ENCODE measurements around the gene ELF1.
A peak's percentile ranks its signal among the peaks of the same experiment; 100 is the strongest.
"Not testable (repeated sequence)": the region's sequence is repeated elsewhere in the genome, so short reads cannot be mapped to it uniquely, and the experiment has no call there.

ELF1 gene

DNA sequence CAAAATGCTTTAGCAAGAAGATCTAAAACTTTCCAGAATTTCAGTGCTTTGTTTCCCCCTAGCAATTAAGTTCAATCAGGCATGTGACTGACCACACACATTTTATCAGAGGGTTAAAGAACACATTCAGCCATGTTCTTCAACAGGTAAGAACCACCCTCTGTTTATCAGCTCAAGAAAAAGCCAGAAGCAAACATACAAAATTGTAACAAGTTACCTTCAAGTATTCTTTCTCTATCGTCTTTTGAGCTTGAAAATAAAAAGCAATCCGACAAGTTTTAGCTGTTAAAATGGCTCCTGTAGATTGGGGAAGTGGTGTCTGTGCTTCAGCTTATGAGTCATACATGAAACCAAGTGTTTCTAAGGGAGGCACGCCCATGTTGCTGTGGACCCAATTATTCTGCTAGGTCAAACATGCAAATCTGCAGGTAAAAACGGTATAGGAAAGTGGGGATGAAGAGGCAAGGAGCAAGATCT lies at the start of gene ELF1:
TSS of gene ELF1 (minus strand) at position 306 of the 477 bp plus-strand sequence. CDS start 37,262 bp downstream, outside the sequence.
- DNase-seq (ENCODE audit: low spot score) = peak; percentile 95

DNA sequence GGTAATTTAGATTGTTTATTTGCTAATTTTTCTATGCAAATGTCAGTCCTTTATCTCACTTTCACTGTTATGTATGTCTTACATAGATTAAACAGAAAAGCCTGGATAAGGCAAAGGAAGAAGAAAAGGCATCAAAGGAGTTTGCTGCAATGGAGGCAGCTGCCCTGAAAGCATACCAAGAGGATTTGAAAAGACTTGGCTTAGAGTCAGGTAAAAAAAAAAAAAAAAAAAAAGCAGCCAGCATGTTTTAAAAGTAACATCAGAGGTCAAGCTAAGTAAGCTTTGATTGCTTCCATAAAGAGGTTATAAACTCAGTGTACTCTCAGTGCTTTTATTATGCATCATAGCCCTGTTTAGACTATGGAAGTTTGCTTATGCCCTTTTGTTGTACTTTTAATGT lies 46.0 kb upstream of the ELF1 start:
- no peak for DNase-seq (ENCODE audit: low spot score)

DNA sequence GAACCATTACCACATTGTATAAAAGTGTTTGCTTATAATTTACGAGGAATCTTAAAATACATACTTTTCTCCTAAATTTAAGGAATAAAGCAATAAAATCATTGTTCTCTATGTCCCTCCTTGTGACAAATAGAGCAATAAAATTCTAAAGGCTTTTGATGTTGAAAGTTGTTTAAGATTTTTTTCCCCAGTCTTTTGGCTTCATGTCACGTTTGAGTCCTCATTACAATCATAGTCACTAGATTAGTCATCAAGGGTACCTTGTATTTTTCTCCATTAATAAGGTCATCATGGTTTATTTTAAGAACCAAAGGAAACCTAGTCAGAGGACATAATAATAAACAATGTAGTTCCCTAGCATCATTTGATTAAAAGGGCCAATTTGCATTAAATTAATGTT lies 45.4 kb upstream of the ELF1 start:
- DNase-seq (ENCODE audit: low spot score) = no peak

DNA sequence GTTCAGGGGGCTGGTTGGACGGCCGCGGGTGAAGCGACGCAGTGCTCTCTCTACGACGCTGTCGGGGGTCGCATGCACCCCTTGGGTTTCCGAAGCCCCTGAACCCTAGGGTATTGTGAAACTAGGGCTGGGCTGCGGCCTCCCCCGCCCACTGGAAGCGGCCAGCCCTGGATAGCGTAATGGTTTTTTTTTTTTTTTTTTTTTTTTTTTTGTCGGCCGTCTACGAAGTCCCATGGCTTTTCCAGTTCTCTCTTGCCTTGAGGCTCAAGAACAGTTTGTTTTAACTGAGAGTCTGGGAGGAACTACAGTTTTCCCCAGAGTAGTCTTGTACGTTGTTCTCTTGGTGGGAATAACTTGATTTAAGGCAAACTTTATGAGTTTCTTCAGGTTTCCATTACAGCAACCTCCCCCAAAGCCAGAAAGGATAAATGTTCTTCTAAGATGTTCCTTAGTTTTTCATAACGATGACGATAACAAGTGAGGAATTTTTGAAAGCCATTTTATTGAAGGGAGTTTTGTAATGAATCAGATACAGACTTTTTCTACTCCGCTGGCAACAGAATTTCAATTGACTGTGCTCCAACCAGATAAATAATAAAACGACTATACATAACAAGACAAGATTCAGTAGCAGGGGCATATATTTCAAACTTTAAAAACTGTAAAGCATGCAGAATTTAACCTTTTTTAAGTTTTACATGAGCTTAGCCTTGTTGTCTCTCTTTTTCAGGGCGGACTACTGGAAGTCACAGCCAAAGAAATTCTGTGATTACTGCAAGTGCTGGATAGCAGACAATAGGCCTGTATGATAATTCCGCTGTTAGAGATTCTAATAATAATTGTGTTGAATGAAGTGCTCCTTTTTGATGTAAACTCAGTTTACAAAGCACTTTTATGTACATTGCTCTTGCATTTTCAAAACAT lies 43.1 kb upstream of the ELF1 start:
- no peak for DNase-seq (ENCODE audit: low spot score)

DNA sequence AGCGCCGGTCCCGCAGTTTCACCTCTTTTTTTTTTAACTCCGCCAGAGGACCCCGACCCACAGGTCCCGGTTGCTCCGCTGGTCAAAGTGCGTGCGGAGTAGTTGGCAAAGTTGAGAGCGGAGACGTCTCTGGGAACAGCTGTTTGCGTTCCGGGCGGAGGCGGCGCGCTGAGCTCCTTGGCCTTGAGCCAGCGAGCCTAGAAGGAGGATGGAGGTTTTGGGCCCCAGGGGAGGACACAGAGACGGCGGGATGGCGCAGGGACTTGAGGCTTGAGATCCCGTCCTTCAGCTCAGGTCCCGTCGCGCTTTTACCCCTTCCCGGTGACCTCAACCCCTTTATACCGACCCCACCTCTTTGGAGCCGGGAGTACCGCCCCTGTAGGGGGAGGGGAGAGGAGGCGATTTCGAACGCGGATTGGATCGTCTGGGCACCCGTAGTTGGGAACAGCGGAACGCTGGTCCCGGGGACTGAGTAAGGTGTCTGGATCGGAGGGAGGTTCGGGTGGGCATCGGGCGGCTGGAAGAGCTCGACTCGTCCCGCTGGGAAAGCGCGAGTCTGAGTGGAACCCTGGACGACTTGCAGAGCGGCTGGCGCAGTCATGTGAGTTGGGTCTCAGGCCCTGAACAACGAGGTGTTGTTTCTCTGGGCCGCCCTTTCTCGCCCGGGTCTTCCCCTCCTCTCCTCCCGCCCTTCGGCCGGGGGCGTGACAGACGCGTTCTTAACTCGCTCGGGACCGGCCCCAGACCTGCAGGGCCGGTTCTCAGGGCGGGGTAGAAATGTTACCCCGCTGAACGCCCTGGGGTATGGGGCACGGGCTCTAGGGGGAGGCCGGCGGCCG lies 42.2 kb upstream of the ELF1 start, which contains the start of gene WBP4:
TSS of gene WBP4 (plus strand) at position 435 of the 839 bp plus-strand sequence. CDS start at position 600, 165 bp downstream.
- peak; percentile 96 for DNase-seq (ENCODE audit: low spot score)

DNA sequence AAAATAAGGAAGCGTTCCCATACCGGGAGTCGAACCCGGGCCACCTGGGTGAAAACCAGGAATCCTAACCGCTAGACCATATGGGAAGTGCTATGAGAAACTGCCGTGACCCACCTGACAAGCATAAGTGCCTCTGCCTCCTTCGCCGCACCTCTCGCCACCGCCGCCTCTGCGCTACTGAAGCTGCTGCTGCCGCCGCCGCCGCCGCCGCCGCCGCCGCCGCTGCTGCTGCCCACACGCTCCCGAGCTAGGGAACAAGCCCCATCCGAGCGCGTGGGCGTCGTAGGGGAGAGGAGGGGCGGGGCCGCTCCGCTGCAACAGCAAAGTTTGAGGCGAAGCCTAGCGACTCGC lies 41.6 kb upstream of the ELF1 start:
- DNase-seq (ENCODE audit: low spot score) = peak; percentile 89

DNA sequence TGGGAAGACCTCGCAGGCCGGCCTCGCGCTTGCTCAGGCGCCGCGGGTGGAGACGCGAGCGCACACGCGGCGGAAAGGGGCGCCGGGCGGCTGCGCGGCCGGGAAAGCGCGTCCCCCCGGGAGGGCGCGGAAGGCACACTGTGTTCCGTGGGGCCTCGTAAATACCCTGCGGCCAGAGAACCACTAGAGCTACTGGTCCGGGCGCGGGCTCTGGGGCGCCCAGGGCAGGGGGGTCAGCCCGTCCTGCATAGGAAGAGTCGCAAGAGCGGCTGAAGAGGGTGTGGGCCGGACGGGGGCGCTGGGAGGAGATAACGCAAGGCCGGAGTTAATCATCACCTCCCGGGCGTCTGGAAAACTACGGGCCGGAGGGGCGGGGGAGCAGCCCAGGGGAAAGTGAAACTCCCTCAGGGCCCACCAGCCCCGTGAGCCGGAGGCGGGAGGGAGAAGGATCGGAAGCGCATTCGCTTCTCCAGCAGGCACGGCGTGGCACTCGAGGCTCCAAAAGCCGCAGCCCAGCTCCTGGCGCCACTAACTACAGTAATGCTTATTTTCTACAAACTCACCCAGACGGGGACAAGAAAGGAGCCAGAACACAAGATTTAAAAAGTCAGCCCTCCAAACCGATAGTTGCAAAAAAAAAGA lies 41.1 kb upstream of the ELF1 start:
- DNase-seq (ENCODE audit: low spot score) = peak; percentile 86

DNA sequence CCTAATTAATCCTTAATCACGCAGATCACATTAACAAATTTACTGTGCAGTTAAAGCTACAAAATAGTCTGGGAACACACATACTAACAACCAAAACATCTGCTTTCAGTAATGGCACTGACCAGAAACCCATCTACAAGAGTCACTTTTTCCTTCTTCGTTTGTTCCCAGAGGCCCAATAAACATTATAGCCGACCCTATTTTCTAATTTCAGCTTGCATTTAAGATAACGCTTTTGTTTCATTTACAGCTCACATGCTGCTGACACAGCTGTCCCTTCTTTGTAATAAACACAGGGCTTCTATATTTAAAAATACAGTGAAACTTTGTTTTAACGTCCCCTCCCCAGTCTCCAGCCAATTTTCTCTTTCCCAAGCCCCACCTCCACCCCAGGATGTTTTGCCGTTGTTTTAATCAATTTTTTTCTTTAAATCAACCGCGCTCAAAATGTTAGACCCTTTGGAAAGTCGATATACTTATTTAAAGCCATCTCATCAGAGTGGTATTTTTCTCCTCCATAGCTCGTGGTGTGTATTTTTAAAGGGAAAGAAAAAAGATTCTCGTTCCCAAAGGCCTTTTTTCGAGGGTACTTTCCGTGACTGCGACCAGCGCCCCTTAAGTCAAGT lies 40.5 kb upstream of the ELF1 start:
- DNase-seq (ENCODE audit: low spot score) = peak; percentile 56

DNA sequence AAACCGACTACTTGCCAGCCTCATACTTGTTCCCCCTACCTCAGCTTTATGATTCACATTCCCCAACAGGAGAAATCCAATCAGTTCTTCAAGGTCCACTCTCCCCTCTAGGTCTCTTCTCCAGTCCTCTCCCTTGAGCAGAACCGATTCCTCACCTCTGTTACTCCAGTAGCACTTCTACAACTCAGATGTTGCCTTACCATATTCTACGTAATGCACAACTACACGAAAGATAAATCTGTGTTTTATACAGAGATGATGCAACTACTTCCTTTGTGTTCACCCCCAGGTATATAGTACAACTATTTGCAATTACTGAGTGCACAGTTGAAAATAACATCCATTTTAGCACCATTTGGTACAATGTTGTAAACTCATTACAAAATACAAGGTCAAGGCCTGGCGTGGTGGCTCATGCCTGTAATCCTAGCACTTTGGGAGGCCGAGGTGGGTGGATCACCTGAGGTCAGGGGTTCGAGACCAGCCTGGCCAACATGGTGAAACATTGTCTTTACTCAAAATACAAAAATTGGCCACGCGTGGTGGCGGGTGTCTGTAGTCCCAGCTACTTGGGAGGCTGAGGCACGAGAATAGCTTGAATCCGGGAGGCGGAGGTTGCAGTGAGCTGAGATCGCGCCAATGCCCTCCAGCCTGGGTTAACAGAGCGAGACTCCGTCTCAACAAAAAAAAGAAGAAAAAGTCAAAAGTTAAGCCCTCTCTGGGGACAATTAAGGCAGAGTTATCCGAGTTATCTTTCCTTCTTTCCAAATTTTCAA lies 39.4 kb upstream of the ELF1 start:
- DNase-seq (ENCODE audit: low spot score) = peak; percentile 26

DNA sequence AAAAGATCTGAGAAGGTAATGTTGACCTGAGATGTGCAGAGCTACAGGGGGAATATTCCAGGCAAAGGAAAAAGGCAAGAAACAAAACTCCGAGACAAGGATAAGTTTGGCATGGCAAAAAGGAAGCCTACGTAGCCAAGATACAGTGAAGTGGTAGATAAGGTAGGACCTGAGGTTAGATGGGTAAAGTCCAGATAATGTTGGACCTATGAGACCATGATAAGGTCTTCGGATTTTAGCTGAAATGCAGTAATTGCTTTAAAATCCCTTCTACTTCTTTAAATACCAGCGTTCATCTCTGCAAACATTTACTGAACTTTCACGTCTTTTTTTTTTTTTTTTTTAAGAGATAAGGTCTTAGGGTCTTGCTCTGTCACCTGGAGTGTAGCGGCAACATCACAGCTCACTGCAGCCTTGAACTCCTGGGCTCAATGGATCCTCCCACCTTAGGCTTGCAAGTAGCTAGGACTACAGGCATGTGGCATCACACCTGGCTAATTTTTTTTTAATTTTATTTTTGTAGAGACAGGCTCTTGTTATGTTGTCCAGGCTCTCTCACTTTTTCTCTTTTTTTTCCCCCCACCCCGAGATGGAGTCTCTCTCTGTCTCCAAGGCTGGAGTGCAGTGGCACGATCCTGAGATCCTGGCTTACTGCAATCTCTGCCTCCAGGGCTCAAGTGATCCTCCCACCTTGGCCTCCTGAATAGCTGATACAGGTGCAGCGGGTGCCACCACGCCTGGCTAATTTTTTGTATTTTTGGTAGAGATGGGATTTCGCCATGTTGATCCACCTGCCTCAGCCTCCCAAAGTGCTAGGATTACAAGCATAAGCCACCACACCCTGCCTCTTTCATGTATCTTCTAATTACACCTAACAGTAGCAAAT lies 38.0 kb upstream of the ELF1 start:
- DNase-seq (ENCODE audit: low spot score) = peak; percentile 23

DNA sequence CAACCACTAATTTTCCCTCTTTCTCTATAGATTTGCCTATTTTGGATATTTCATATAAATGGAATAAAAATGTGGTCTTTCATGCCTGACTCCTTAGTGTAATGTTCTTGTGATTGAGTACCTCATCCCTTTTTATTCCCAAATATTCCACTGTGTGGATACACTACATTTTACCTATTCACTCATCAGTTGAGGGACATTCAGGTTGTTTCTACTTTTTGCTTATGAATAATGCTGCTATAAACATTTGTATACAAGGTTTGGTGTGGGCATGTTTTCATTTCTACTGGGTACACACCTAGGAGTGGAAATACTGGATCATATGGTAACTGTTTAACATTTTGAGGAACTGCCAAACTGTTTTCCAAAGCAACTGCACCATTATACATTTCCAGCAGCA lies 37.1 kb upstream of the ELF1 start:
- no peak for DNase-seq (ENCODE audit: low spot score)

DNA sequence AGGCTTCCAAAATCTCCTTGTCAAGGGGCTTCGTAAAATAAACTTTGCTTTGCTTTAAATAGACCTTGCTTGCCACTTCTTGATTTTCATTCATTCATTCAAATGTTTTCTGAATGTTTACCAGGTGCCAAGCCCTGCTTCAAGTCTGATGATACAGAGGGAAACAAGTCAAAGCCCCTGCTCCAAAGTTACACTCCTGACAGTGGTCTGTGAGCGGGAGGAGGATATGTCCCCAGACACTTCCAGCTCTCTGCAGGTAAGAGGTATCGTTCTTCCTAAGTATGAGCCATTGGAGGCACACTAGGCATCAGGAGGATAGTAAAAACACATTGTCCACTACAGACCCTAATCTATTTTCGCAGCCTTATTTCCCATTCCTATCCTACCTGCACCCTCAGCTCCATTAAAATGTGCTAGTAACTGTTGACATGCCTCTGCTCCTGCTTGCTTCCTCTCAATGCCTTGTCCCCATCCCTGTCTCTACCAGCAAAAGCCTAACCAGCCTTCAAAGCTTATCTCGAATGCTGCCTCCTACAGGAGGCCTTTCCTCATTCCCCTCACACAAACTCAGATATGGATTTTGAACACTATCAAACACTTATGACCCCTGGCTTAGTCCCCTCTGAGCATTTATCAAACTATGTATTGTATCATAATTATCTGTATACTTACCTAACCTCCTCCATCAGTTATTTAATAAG lies 36.0 kb upstream of the ELF1 start:
- DNase-seq (ENCODE audit: low spot score) = peak; percentile 67

DNA sequence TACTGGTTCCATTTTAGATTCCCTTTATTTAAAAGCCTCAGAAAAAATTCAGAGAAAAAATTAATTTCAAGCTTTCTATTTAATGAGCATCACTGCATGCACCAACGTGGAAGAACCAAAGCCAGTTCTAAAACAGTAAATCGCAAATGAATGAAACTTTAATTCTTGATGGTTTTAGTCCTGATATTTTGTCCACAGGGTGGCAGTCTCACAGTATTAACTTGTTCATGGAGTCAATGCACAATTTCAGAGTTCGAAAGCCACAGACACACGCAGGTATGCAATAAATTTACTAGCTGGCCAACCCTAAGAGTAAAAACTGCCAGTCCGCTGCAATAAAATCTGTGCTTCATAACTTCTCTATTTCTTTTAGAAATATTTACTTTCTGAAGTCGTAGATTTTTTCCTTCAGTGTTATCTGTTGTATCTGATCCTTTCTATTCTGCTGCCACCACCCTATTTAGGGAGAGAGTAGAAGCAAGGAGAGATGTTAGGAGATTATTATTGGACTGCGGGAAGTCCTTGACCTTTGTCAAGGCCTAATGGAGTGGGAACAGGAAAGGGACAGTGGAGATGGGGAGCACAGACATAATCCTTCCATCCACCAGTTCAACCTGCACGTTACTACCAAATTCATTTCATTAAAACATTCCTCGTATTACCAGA lies 35.2 kb upstream of the ELF1 start:
- DNase-seq (ENCODE audit: low spot score) = peak; percentile 92

DNA sequence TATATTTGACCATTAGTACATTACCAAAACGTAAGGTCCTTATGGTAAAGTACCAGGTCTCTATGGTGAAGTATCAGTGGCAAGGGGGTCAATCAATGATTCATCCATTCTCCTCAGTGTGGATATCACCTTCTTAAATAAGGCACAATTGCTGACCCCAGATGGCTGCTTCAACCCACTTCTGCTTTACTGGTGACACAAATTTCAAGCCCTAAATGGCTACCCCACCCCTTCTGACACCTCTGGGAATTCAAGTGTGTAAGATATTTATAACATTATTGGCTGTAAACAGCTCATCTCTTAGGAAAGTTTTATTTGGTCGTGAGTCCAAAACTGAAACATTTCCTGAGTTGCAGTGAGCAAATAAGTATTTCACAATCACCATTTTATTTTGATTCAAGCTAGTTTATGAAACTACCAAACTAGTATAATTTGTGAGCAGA lies 34.3 kb upstream of the ELF1 start:
- DNase-seq (ENCODE audit: low spot score) = peak; percentile 77

DNA sequence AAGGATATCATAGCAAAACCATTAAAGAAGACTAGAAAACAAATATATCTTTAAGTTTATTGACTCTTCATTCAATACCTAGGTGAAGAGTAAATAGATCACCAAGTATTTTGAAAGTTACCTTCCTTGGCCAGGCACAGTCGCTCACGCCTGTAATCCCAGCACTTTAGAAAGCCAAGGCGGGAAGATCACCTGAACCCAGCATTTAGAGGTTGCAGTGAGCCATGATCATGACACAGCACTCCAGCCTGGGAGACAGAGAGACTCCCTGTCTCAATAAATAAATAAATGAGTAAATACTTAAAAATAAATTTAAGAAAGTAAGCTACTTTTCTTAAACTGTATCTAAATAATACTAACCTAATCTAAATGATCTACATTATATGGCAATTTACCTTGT lies 33.3 kb upstream of the ELF1 start:
- DNase-seq (ENCODE audit: low spot score) = no peak

DNA sequence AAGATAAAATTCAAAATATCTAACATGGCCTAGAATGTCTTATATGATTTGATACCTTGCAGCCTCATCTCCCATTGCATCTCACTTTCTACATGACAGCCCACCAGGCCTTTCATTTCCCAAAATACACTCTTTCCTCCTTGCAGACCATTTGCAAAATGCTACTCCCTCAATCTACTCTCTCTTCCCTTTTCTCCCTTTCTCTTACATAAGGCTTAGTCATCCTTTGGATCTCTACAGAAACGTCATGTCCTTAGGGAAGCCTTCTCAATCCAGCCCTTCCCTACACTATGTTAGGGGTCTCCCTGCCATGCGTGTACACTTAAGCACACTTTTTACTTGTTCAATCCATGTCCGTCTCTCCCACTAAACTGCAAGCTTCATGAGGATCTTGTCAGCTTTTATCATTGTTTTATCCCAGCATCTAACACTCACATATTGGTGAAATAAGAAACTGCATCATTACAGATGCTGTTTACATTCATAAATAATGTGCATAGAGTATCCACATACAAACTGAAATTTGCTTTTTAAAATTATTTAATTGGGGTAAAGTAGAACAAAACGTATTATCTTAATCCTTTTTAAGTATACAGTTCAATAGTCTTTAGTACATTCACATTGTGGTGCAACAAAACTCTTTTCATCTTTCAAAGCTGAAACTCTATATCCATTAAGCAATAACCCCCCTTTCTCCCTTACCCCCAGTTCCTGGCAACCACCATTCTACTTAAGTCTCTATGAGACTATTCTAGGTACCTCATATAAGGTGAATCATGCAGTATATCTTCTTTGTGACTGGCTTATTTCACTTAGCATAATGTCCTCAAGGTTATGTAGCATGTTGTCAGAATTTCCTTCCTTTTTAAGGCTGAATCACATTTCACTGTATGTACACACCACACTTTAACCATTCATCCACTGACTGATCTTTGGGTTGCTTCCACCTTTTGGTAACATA lies 30.6 kb upstream of the ELF1 start:
- no peak for DNase-seq (ENCODE audit: low spot score)

DNA sequence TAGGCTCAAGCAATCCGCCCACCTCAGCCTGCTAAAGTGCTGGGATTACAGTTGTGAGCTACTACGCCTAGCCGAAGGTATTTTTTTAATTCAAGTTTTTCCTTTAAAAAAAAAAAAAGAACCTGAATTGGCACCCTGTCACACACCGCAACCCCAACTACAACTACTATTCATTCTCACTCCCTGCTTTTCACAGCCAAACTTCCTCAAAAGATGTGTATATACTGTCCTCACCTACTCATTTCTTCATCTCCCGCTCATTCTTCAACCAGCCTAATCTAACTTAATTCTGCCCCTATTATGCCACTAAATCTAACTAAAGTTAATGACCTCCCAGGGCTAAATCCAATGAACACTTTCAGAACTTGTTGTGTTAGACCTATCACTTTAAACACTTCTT lies 29.5 kb upstream of the ELF1 start:
- DNase-seq (ENCODE audit: low spot score) = no peak

DNA sequence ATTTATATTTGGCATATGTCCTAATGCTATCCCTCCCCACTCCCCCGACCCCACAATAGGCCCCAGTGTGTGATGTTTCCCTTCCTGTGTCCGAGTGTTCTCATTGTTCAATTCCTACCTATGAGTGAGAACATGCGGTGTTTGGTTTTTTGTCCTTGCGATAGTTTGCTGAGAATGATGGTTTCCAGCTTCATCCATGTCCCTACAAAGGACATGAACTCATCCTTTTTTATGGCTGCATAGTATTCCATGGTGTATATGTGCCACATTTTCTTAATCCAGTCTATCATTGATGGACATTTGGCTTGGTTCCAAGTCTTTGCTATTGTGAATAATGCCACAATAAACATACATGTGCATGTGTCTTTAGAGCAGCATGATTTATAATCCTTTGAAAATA lies 23.3 kb upstream of the ELF1 start:
- DNase-seq (ENCODE audit: low spot score) = not testable (repeated sequence)
